Eye (tissue), 1 donor: ENCODE results near the gene ABCG4.
"Not testable (repeated sequence)": the region's sequence is repeated elsewhere in the genome, so short reads cannot be mapped to it uniquely, and the experiment has no call there.

ENCODE experiments used
- DNase-seq: peaks from one replicate; pipeline ENCODE4 v3.0.0-alpha.2; 2015

The ABCG4 gene

DNA sequence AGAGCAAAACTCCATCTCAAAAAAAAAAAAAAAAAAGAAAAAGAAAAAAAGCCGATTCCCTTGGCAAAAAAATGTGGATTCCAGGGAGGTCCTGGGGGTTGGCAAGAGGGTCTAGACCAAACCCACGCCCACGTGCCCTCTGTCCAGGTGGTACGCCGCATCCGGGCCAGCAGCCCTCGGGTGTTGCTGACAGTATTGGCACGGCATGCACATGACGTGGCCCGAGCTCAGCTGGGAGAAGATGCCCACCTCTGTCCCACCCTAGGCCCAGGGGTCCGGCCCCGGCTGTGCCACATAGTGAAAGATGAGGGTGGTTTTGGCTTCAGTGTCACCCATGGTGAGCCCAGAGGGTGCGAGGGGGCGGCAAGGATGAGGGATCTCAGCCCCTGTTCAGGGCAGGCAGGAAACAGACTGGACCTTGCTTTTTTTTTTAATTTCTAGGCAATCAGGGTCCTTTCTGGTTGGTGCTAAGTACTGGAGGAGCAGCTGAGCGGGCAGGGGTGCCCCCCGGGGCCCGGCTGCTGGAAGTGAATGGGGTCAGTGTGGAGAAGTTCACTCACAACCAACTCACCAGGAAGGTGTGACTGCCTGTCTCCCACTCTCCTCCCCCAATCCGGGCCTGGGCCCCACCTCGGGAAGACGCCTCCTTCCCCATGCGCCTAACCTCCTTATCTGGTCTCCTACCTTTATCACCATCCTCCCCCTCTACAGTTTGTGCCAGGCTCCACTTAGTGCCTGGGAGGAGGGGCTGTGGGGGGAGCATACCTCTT lies 38.5 kb downstream of the ABCG4 start:
- DNase-seq: no peak

DNA sequence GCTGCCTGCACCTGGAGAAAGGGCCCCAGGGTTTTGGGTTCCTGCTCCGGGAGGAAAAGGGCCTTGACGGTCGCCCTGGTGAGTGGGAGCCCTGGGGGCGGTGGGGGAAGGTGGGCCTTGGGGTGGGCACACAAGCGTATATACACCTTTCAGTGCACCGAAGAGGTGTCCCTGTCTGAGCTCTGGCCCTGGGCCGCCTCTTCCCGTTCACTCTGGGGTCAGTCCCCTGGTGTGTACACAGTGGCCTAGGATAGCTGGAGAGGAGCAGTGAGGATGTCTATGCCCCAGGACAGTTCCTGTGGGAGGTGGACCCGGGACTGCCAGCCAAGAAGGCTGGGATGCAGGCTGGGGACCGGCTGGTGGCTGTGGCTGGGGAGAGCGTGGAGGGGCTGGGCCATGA lies 39.2 kb downstream of the ABCG4 start:
- no peak for DNase-seq

DNA sequence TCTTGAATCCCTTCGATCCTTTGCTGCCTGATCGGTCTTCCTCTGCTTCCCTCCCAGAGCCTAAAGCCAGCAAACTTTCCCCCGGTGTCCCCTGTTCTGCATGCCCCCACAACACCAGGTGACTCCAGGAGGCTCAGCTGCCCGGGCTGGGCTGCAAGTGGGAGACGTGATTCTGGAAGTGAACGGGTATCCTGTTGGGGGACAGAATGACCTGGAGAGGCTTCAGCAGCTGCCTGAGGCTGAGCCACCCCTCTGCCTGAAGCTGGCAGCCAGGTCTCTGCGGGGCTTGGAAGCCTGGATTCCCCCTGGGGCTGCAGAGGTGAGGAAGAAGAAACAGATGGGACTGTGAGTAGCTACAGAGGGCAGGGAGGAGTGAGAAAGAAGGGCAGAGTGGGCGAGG lies 40.0 kb downstream of the ABCG4 start:
- DNase-seq: no peak

DNA sequence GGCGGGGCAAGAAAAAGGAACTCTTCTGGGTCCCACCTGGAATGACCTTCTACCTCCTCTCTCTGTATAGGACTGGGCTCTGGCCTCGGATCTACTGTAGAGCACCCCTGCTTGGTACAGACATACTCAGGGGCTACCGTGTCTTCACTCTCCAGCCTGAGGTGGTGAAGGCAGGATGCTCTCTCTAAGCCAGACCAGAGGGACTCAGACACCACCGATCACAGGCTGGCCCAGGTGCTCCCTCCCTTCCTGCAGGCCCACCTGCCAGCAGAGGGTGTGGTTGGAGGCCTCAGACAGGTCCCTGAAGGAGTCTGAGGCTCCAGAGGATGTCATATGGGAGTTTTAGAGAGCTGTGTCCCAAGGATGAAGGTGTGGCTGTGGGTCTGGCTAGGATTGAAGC lies 40.5 kb downstream of the ABCG4 start:
- DNase-seq: no peak

DNA sequence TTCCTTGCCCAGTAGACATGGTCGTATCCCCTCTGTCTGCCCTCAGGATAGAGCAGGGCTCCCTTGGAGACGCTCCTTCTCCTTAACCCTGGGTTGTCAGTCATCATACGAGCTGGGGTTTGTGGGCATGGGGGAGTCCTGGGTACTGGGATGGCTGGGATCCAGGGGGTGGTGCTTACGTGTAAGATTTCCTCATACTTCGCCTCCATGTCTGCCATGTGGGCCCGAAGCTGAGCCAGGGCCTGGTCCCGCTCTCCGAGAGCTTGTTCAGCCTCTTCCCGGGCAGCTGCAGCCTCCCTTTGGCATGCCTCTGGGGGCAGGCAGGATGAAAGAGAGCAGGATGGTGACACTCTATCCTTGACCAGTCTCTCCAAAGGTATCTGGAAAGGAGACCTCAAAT lies 41.7 kb downstream of the ABCG4 start:
- no peak for DNase-seq

DNA sequence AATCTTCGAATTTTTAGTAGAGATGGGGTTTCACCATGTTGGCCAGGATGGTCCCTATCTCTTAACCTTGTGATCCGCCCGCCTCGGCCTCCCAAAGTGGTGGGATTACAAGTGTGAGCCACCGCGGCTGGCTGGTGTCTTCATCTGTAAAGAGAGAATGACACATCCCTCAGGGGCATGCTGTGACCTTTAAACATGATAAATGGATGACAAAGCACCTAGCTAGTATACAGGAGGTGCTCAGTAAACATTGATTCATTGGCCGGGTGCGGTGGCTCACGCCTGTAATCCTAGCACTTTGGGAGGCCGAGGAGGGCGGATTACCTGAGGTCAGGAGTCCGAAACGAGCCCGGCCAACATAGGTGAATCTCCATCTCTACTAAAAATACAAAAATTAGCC lies 42.4 kb downstream of the ABCG4 start:
- not testable (repeated sequence) for DNase-seq

DNA sequence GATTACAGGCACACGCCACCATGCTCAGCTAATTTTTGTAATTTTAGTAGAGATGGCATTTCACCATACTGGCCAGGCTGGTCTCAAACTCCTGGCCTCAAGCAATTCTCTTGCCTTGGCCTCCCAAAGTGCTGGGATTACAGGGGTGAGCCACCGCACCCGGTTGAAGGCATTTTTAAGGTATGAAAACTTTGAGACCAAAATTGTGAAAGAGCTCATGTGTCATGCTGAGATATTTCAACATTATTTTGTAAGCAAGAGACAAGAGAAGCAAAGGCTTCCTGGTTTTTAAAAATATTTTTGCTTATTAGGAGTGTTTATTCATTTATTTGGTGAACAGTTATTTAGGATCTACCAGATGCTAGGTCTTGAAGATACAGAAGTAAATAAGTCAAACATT lies 43.3 kb downstream of the ABCG4 start:
- DNase-seq: no peak

DNA sequence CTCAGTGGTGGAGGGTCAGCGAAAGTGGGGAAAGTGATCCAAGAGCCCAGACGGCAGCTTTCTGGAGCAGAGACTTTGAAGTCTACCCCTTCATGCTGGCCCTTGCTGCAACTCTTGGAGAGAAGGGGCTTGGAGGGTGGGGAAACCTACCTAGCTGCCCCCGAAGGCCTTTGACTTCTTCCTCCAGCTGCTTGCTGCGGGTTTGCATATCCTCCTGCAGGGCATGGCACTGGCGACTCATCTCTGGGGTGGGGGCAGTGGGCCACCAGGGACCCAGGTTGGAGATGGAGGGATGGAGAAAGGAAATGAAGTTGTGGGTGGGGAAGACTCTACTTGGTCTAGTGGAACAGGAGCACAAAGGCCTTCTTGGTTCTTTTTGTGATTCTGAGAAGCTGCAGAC lies 44.1 kb downstream of the ABCG4 start:
- no peak for DNase-seq

DNA sequence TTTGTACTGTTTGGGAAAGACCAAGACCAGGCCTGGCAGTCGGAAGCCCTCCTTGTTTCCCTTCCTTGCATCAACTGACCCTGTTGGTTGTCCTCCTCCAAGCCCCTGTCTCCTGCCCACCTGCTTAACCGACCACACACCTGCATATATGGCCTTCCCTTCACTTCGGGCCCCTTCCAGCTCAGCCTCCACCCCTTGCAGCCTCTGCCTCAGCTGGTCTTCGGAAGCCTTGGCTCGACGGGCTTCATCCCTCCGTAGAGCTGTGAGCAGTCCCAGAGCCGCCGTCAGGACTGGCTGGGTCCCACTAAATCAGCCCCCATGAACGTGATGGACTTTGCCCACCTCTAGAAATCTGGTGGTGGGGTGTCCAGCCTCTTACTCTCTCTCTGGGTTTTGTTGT lies 44.8 kb downstream of the ABCG4 start:
- no peak for DNase-seq

DNA sequence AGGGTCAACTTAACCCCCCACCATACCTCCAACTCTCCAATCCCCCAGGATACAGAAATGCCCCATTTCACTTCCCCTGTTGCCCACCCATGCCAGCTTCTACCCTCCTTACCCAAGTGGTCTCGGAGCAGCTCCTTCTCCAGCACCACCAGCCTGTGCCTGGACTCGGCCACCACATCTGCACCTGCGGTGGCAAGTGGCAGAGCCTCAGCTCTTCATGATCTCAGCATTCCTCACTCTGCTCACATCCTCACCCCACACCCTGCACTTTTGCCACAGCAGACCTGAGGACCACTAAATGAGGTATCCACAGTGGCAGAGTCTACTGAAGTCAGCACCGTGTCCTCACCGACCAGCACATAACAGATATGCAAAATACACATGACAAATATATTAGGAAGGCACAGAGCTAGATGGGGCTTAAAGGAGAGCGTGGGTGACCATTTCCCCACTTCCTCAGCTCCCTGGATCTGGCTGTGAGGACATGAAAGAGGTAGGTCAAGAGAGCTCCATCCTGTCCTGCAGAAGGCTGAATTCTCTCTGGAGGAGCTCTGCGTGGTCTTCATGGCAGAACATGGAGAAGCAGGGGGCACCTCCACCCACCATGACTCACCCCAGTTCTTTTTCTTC lies 46.1 kb downstream of the ABCG4 start:
- DNase-seq: no peak

DNA sequence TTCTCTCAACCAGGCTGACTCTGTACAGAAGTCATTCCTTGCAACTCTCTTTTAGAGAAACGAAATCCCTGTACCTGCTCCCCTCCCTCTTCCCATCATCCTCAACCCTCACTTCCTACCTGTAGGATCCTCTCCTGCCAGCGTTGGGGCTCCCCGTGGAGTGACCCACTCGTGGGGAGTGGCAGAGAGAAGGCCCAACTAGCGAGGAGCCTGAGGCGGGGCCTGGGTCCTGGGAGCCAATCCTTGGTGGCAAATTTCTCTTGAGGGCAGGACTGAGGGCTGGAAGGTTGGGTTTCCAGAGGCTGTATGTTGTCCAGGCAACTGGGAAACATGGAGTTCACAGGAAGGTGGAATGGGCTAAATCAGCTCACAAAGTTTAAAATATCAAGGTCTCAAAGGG lies 46.8 kb downstream of the ABCG4 start:
- DNase-seq: no peak

DNA sequence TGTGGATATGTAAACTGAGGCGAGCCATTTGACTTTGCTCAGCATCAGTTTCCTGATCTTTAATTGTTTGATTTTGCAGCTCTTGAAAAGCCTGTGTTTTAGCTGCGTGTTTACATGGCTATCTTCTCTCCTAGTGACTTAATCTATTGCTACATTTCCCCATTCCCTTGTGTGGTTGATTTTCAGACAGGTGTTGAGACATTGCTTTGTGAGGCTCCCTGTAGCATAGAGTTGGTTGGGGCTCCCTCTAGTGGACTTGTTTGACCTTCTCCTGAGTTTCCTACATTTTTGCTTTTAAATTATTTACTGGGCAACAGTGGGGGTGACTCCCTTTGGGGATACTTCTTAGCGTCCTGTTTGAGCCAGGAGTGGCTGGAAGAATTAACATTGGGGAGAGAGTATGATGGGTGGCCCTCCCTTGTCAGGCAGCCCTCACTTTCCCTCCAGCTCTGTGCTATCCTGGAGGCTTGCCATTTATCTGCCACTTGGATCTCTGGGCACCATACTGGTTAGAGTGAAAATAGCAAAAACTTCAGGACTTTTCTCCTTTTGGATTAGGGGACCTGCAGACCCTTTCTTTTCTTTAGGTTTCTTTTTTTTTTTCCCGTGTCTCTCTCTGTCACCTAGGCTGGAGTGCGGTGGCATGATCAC lies 48.1 kb downstream of the ABCG4 start:
- DNase-seq: peak; percentile 95

DNA sequence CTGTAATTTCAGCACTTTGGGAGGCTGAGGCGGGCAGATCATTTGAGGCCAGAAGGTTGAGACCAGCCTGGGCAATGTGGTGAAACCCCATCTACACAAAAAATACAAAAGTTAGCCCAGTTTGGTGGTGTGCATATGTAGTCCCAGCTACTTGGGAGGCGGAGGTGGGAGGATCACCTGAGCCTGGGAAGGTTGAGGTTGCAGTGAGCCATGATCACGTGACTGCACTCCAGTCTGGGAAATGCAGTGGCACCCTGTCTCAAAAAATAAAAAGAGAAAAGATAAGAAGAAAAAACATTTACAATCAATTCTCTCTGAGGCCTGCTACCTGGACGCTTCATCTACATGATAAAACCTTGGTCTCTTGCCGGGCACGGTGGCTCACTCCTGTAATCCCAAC lies 50.1 kb downstream of the ABCG4 start:
- DNase-seq: no peak

DNA sequence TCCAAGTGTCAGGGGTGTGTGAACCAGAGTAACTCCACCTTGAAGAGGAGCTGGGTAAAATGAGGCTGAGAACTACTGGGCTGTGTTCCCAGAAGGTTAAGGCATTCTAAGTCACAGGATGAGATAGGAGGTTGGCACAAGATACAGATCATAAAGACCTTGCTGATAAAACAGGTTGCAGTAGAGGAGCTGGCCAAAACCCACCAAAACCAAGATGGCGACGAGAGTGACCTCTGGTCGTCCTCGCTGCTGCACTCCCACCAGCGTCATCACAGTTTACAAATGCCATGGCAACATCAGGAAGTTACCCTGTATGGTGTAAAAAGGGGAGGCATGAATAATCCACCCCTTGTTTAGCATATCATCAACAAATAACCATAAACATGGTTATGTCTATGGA lies 52.4 kb downstream of the ABCG4 start:
- not testable (repeated sequence) for DNase-seq

DNA sequence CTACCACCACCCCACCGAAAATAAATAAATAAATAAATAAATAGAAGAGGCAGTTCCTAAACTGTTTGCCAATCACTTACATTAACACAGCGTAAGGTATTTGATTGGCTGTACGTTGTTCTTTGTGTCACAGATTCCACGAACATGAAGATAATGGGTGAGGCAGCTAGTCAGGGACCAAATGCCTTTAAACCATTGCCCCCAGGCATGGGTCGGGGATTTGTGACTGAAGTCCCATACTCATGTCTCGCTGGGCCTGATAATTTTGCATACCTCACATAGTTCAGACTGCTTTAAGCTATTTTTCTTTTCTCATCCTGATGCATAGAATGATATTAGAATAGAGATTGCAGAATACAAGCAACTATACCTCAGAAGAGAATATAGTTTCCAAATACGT lies 53.7 kb downstream of the ABCG4 start:
- no peak for DNase-seq

DNA sequence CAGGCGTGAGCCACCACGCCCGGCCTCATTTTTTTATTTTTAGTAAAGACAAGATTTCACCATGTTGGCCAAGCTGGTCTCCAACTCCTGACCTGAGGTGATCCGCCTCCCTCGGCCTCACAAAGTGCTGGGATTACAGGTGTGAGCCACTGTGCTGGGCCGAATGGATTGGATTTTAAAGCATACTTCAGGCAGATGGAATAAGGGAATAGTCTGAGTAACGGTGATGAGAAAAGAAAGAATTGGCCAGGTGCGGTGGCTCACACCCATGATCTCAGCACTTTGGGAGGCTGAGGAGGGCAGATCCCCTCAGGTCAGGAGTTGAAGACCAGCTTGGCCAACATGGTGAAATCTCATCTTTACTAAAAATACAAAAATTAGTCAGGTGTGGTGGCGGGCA lies 55.2 kb downstream of the ABCG4 start:
- DNase-seq: no peak

DNA sequence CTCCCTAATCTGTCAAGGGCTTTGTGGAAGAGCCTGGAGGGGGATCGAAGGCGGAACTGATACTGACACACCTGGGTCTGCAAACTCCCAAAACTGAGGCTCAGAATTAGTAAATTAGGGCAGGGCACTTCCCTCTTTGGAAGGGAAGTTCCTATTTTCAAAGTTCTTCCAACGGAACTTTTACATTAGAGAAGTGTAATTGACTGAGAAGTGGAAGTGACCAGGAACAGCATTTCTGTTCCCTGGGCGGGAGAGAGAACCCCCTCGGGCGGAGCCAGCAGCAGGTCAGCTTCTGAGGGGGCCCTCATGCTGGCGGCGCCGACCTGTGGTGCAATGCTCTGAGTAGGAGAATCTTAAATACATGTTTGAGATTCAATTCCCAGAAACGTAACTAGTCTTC lies 56.2 kb downstream of the ABCG4 start:
- DNase-seq: no peak

DNA sequence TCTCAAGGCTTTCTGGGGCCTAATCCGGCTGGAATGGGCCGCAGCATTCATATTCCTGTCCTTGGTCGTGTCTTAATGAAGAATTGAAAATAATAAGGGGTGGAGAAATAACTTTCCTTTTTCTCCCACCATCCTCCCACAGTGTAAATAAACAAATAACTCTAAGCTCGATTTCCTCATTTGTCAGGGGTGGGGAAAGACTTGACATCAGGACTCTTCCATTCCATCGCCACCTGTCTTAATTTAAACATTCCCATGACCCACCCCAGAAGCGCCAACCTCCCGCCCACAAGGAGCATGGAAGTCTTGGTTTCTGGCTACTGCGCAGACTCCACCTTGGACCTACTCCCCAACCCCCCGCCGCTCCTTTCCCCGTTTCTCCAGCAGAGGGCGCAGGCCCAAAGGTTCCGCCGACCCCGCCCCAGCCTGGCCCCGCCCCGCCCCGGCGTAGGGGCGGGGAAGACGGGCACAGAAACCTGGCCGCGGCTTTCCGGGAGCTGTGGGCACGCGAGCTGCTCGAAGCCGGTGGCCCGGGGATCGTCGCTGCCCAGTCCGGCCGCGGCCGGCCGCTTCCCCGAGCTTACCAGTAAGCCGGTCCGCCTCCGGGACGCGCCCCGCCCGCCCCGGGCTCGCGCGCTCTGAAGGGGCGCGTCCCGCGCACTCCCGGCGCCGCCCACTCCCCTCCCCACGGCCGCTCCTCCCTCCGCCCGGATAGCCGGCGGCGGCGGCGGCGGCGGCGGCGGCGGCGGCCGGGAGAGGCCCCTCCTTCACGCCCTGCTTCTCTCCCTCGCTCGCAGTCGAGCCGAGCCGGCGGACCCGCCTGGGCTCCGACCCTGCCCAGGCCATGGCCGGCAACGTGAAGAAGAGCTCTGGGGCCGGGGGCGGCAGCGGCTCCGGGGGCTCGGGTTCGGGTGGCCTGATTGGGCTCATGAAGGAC lies 57.0 kb downstream of the ABCG4 start, which contains the start of gene CBL:
Gene CBL, plus strand, starts transcription at position 766 of the 937 bp plus-strand sequence. Its CDS starts 79 bp downstream, at position 845.
- peak; percentile 99 for DNase-seq

DNA sequence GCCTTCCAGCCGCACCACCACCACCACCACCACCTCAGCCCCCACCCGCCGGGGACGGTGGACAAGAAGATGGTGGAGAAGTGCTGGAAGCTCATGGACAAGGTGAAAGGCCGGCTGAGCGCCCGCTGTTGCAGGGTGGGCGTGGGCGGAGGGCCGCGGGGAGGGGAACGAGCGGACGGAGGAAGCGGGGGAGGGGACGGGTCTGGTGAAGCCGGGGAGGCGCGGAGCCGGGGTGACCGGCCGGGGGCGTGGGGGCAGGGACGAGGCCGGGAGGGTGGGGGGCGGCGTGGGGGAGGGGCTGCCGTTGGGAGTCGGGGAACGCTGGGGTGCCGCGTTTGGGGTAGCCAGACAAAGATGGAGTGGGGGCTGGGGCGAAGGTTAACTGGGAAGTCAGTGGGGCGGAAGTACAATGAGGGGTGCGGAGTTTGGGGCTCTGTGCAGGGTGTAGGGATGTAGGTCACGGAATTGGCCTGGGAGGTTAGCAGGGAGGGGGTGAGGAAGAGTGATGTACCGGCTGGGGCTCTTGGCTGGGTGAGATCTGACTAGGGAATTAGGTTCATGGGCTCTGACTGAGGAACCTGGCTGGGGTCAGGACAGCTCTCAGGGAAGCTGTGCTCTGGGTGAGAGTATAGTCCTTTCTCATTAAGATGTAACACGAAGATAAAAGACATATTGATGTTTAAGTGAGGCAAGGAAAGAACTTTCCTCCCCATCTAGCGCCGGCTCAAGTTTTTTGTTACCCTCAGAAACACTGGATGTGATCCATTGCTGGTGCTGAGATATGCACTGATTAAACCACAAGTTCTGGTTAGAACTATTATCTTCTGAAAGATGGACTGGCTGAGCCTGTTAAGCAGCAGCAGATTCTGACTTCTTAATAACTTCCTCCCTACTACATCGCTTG lies 57.9 kb downstream of the ABCG4 start:
- peak; percentile 51 for DNase-seq

DNA sequence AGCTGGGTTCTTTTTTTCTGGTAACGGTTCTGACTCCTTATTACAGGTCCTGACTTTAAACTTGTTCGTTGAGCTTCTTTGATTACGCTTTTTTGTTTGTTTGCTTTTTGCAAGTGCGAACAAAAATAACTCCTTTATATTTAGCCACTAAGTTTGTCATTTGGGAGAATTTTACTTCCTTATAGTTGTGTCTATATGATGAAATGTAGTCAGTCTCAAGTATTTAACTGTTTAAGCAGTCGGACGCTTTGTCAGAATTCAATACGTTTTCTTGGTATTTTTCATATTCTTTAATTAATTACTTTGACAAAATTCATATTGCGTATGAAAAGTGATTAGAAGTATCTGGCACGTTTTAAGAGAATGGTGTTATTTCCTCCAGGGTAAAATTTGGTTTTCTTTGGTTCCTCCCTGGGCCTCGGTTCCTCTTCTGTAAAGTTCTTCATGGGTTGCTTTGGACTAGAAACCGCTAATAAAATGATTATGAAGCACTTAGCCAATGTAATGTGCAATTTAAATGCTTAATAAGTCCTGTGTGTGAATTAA lies 58.6 kb downstream of the ABCG4 start:
- no peak for DNase-seq

DNA sequence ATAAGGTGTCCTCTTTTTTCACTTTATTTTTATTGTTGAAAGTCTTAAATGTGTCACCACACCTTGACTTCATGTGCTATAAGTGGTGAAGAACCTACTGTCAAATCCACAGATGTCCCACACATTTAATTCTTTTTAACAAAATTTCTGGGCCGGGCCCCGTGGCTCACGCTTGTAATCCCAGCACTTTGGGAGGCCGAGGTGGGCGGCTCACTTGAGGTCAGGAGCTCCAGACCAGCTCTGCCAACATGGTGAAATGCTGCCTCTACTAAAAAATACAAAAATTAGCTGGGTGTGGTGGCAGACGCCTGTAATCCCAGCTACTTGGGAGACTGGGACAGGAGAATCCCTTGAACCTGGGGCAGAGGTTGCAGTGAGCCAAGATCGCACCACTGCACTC lies 60.3 kb downstream of the ABCG4 start:
- no peak for DNase-seq

DNA sequence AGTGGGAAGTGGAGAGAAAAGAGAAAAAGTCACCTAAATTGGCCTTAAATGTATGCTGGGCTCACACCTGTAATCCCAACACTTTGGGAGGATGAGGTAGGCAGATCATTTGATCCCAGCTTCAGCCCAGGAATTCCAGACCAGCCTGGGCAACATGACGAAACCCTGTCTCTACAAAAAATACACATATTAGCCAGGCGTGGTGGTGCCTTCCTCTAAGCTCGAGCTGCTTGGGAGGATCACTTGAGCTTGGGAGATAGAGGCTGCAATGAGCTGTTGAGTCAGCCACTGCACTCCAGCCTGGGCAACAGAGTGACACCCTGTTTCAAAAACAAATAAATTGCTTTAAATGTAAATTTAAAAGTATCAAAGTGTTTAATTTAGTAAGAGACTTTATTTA lies 61.2 kb downstream of the ABCG4 start:
- no peak for DNase-seq
